Measurements from ENCODE around the gene P4HA1. TPM values are rescaled to one million over a fixed set of nuclear protein-coding genes. Genes with fewer than 3 reads are reported as not detected.

P4HA1 gene
- total RNA-seq, 1 experiment from 2014 or later = 58.5 TPM

DNA sequence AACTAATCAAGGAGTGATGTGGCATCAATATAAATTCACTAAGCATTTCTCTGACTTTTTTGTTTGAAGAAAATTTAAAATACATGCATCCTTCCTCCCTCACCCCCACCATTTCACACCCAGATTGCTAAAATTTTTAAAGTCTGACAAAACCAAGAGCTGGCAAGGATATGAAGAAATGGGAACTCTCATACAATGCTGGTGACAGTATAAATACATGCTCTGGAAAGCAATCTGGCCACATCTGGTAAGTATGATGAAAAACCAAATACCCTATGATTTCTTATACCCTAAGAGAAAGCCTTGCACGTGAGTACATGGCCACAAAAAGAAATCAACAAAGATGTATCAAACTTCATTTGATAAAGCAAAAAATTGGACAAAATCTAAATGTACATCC lies 31.2 kb downstream of the P4HA1 start:
- H3K27ac ChIP-seq (ENCODE audit: low read length) = no peak overlapping the region
- no peak for DNase-seq (ENCODE audit: low read depth, low spot score)
- ATAC-seq = no peak
- no peak overlapping the region for H3K4me3 ChIP-seq (ENCODE audit: low read depth in 2 of 2, low read length in 2 of 2)
- TF ChIP-seq TCF7L2 (IDR thresholded peaks at IDR 0.05; ENCODE audit: low read depth, low read length) (no peak), POLR2AphosphoS5 (IDR thresholded peaks at IDR 0.05; ENCODE audit: low read depth, low read length) (no peak), SIN3A (IDR thresholded peaks at IDR 0.05; ENCODE audit: borderline replicate concordance, insufficient read depth, low read depth, low read length) (no peak)
- TF ChIP-seq, protein P1, sequence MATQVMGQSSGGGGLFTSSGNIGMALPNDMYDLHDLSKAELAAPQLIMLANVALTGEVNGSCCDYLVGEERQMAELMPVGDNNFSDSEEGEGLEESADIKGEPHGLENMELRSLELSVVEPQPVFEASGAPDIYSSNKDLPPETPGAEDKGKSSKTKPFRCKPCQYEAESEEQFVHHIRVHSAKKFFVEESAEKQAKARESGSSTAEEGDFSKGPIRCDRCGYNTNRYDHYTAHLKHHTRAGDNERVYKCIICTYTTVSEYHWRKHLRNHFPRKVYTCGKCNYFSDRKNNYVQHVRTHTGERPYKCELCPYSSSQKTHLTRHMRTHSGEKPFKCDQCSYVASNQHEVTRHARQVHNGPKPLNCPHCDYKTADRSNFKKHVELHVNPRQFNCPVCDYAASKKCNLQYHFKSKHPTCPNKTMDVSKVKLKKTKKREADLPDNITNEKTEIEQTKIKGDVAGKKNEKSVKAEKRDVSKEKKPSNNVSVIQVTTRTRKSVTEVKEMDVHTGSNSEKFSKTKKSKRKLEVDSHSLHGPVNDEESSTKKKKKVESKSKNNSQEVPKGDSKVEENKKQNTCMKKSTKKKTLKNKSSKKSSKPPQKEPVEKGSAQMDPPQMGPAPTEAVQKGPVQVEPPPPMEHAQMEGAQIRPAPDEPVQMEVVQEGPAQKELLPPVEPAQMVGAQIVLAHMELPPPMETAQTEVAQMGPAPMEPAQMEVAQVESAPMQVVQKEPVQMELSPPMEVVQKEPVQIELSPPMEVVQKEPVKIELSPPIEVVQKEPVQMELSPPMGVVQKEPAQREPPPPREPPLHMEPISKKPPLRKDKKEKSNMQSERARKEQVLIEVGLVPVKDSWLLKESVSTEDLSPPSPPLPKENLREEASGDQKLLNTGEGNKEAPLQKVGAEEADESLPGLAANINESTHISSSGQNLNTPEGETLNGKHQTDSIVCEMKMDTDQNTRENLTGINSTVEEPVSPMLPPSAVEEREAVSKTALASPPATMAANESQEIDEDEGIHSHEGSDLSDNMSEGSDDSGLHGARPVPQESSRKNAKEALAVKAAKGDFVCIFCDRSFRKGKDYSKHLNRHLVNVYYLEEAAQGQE (IDR thresholded peaks at IDR 0.05; ENCODE audit: insufficient read depth in 1 of 2, low read depth in 2 of 2, low read length in 1 of 2) = no peak
- TF ChIP-seq, protein P2, sequence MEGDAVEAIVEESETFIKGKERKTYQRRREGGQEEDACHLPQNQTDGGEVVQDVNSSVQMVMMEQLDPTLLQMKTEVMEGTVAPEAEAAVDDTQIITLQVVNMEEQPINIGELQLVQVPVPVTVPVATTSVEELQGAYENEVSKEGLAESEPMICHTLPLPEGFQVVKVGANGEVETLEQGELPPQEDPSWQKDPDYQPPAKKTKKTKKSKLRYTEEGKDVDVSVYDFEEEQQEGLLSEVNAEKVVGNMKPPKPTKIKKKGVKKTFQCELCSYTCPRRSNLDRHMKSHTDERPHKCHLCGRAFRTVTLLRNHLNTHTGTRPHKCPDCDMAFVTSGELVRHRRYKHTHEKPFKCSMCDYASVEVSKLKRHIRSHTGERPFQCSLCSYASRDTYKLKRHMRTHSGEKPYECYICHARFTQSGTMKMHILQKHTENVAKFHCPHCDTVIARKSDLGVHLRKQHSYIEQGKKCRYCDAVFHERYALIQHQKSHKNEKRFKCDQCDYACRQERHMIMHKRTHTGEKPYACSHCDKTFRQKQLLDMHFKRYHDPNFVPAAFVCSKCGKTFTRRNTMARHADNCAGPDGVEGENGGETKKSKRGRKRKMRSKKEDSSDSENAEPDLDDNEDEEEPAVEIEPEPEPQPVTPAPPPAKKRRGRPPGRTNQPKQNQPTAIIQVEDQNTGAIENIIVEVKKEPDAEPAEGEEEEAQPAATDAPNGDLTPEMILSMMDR (IDR thresholded peaks at IDR 0.05) = no peak
- no peaks in the 10 kb centered on the region for H3K9me3 ChIP-seq (ENCODE audit: control insufficient read depth, insufficient read depth, low read depth, low read length)
- intact Hi-C loops (cut with micrococcal nuclease; ENCODE audit: unreplicated experiment) = loop anchor here (10.0 kb wide), 1 partner anchor 701 kb away; no protein-coding TSS in a partner anchor
- peaks cover 3% of the 10 kb centered on the region; the same call in 1 of the 2 replicates for H3K4me1 ChIP-seq (ENCODE audit: control insufficient read depth, insufficient read depth, low read length)
- no TSS peak for BruUV-seq (replicated peaks)
- ChIA-PET CTCF (no interaction called here), POLR2A (no interaction called here)
- in situ Hi-C loops (cut with HindIII; ENCODE audit: low pct_unique_long_range_greater_than_20kb, low sequenced_read_pairs) = no loop called here
- peaks cover 14% of the 10 kb centered on the region for H3K36me3 ChIP-seq (ENCODE audit: control insufficient read depth, insufficient read depth, low read length)
- H3K27me3 ChIP-seq (ENCODE audit: control insufficient read depth, insufficient read depth, low read length) = no peaks in the 10 kb centered on the region

DNA sequence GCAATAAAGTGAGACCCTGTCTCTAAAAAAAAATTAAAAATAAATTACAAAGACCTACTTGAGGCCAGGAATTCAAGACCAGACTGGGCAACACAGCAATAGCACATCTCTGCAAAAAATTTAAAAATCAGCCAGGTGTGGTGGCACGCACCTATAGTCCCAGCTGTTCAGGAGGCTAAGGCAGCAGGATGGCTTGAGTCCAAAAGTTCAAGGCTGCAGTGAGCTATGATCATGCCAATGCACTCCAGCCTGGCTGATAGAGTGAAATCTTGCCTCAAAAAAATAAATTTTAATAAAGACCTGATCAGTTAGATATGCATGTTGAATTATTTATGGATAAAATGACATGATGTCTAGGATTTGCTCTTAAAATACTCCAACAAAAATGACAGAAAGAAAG lies 34.9 kb downstream of the P4HA1 start:
- Histone ChIP-seq H3K27me3 (ENCODE audit: control insufficient read depth, insufficient read depth, low read length) (no peaks in the 10 kb centered on the region), H3K36me3 (ENCODE audit: control insufficient read depth, insufficient read depth, low read length) (peaks cover 5% of the 10 kb centered on the region; the same call in 1 of the 2 replicates), H3K9me3 (ENCODE audit: control insufficient read depth, insufficient read depth, low read depth, low read length) (no peaks in the 10 kb centered on the region), H3K27ac (ENCODE audit: low read length) (no peak overlapping the region), H3K4me1 (ENCODE audit: control insufficient read depth, insufficient read depth, low read length) (peaks cover 3% of the 10 kb centered on the region; the same call in 1 of the 2 replicates), H3K4me3 (ENCODE audit: low read depth in 2 of 2, low read length in 2 of 2) (no peak overlapping the region)
- no TSS peak for BruUV-seq (replicated peaks)
- POLR2A ChIA-PET = interaction anchor here (0.5 to 0.7 kb wide), 4 partner anchors 16 to 413 kb away, joined by 3 to 8 read pairs (median 3); no protein-coding TSS in a partner anchor
- ATAC-seq (no peak), DNase-seq (ENCODE audit: low read depth, low spot score) (no peak)
- CTCF ChIA-PET = interaction anchor here (0.6 to 1.1 kb wide), 8 partner anchors 8 to 698 kb away, joined by 3 to 10 read pairs (median 3); no protein-coding TSS in a partner anchor
- in situ Hi-C loops (cut with HindIII; ENCODE audit: low pct_unique_long_range_greater_than_20kb, low sequenced_read_pairs) (no loop called here), intact Hi-C loops (cut with micrococcal nuclease; ENCODE audit: unreplicated experiment) (loop anchor here (10.0 kb wide), 1 partner anchor 697 kb away; no protein-coding TSS in a partner anchor)
- TF ChIP-seq SIN3A (IDR thresholded peaks at IDR 0.05; ENCODE audit: borderline replicate concordance, insufficient read depth, low read depth, low read length) (no peak), POLR2AphosphoS5 (IDR thresholded peaks at IDR 0.05; ENCODE audit: low read depth, low read length) (no peak), TCF7L2 (IDR thresholded peaks at IDR 0.05; ENCODE audit: low read depth, low read length) (no peak)
- TF ChIP-seq, protein P2 (IDR thresholded peaks at IDR 0.05) = no peak
- TF ChIP-seq, protein P1 (IDR thresholded peaks at IDR 0.05; ENCODE audit: insufficient read depth in 1 of 2, low read depth in 2 of 2, low read length in 1 of 2) = no peak
